Uterus (tissue), 2 donors: ENCODE results near the gene DUOX1.

Source experiments
- CTCF ChIP-seq, 4 experiments: fragments of 200-600 bp in 2 of 4; fragments of 450-650 bp in 2 of 4; sonication (generic) in 2 of 4; IDR thresholded peaks; one replicate each; pipeline ENCODE4 v1.5.1; 2016 to 2019; ENCODE audit warnings: antibody characterized with exemption in 4 of 4, mild to moderate bottlenecking in 2 of 4, moderate library complexity in 1 of 4
- POLR2A ChIP-seq, 2 donors: fragments of 450-650 bp; IDR thresholded peaks; one replicate each; pipeline ENCODE4 v1.6.1; 2016; ENCODE audit warnings: antibody characterized with exemption in 2 of 2, mild to moderate bottlenecking in 1 of 2, moderate library complexity in 1 of 2

- no peak for TF ChIP-seq CTCF (IDR thresholded peaks at IDR 0.05)
- no peak for TF ChIP-seq POLR2A (IDR thresholded peaks at IDR 0.05)
These were observed 55.4 kb downstream of the DUOX1 start for GRCh38 chr15:45185069-45185779.
